HG02588 (cell line): ENCODE results near the gene GALNT17.

ENCODE experiments used
- ATAC-seq: cut with Tn5 transposase; IDR thresholded peaks from one replicate; pipeline ENCODE4 v1.9.1; 2021; ENCODE audit warnings: mild to moderate bottlenecking, moderate library complexity; ENCODE audit not compliant: unreplicated experiment

Gene GALNT17

DNA sequence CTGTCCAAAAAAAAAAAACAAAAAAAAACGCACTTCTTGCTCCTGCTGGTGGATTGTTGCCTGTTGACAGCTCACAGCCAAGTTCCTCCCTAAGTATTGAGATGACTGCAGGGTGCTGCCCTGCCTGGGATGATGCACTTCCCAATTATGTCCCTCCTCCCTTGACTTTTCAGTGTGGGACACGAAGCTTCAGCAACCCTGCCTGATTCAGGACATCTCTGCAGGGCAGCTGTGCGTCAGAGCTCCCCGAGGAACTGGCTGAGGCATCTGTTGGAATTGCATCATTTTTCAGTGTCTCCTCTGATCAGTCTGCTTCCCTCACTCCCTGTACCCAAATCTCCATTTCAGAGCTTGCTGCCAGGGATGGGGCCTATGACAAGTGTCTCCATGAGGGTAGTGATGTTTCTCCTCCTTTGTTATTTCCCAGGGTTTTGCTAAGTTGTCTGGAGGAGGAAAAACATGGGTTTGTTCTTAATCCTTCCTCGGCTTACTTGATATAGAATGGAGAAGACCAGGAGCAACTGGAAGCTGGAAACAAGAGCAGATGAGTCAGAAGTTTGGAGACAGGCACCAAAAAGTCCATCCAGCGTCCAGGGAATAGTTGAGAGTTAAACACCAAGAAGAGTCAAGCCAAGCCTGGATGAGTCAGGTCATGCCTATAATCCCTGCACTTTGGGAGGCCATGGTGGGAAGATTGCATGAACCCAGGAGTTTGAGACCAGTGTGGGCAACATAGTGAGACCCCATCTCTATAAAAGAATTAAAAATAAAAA is 355.1 kb downstream of the GALNT17 start:
- no peak for ATAC-seq

DNA sequence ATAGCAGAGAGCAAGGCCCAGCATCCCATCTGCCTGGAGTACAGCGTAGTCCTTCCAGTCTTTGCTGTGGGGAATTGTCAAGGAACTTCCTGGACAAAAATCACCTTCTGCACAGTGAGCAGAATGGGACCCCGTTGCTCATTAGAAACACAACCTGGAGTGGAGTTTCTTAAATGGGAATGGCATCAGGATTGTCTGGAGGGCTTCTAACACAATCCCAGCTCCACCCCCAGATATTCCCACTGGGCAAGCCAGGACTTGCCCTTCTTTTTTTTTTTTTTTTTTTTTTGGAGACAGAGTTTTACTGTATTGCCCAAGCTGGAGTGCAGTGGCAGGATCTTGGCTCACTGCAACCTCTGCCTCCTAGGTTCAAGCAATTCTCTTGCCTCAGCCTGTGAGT is 356.4 kb downstream of the GALNT17 start:
- ATAC-seq = no peak

DNA sequence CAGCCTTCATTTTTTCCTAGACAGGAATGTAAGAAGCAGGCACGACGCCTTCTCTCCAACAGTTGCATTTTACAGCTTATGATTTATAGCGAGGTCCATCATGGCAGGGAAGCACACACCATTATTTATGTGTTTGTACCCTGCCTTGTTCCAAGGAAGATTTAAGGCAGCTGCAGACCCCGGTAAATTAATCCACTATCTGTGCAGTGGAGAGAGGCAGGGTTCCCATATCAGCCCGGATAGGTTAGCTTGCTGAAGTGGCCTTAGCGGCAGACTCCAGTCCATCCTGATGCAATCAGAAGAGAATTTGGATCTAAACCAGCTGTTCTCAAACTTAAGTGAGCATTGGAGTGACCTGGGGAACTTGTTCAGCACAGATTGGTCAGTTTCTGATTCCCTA is 359.4 kb downstream of the GALNT17 start:
- no peak for ATAC-seq

DNA sequence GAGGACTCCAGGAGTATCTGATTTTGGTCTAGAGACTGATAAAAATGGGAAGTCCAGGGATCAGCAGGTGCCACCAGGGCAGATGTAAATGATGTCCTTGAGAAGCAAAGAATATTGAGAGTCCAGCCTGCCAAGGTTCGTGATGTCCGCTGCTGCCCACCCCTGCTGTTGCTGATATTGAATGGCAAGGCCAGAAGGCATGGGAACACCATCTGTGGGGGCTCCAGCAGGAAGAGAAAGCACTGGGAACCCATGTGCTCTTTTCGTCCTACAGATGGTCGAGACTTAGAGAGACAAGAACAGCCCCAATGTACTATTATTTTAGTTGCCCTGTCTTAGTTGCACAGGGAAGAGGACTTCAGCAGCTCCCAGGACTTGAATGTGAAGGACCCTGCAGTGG is 363.9 kb downstream of the GALNT17 start:
- no peak for ATAC-seq

DNA sequence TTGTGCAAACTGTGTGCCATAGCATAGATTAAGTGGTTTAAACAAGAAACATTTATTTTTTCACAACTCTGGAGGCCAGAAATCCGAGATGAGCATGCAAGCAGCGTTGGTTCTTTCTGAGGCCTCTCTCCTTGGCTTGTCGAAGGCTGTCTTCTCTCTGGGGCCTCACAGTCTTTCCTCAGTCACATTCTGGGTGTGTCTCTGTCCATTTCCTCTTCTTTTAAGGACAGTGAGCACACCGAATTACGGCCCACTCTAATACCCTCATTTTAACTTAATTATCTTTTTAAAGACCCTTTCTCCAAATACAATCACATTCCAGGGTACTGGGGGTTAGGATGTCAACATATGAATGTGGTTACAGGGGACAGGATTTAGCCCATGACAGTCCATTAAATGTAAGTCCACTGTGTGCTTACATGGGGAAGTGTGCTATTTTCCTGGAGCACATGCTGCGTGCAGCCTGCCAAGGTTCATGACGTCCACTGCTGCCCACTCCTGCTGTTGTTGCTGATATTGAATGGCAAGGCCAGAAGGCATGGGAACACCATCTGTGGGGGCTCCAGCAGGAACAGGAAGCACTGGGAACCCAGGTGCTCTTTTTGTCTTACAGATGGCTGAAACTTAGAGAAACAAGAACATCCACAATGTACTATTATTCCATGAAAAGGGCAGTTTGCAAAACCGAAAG is 365.5 kb downstream of the GALNT17 start:
- no peak for ATAC-seq

DNA sequence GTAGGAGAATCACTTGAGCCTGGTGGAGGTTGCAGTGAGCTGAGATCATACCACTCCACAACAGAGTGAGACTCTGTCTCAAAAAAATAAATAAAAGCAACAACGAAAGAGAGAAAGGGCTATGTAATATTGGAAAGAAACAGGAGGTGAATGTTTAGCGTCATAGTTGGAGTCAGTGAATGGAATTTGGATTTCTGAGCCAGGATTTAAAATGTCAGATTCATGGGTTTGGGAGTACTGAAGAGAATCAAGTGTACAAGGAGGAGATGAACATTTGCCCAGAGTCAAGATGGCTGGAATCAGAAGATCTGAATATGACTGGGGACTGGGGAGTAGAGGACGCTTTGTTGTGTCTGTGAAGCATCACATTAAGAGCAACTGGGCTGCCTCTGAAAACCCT is 366.4 kb downstream of the GALNT17 start:
- no peak for ATAC-seq

DNA sequence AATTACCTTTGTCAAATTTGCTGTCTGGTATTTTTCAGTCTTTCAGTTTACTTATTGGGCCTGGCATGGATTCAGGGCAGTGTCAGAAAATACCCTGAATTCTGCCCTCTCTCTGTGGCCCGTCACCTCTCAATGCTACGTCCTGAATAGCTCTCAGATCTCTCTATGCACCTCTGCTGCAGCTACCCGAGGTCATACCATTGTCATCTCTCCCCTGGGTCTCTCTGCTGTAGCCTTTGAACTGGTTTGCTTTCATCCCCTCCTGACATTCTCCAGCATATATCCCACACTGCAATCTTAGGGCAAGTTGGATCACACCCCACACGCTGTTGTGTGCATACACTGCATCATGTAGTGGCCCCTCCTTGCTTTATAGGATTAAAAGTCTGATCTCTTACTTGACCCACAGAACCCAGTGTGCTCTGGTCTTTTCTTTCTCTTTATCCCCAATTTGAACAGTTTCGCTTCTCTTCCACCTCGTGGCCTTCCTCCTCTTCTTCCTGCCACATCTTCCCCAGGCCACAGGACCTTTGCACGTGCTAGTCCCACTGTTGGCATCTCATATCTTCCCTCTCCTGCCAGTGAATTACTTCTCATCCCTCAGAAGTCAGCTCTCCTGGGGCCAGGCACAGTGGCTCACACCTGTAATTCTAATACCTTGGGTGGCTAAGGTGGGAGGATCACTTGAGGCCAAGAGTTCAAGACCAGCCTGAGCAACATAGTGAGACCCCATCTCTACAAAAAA is 372.9 kb downstream of the GALNT17 start:
- ATAC-seq = no peak

DNA sequence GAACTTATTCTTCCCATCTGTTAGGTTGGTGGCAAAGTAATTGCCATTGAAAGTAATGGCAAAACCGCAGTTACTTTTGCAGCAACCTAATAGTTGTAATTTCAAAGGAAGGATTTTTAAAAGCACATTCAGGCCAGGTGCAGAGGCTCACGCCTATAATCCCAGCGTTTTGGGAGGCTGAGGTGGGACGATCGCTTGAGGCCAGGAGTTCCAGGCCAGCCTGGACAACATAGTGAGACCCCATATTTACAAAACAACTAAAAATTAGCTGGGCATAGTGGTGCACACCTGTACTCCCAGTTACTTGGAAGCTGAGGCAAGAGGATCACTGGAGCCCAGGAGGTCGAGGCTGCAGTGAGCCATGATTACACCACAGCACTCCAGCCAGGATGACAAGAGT is 374.9 kb downstream of the GALNT17 start:
- ATAC-seq = no peak

DNA sequence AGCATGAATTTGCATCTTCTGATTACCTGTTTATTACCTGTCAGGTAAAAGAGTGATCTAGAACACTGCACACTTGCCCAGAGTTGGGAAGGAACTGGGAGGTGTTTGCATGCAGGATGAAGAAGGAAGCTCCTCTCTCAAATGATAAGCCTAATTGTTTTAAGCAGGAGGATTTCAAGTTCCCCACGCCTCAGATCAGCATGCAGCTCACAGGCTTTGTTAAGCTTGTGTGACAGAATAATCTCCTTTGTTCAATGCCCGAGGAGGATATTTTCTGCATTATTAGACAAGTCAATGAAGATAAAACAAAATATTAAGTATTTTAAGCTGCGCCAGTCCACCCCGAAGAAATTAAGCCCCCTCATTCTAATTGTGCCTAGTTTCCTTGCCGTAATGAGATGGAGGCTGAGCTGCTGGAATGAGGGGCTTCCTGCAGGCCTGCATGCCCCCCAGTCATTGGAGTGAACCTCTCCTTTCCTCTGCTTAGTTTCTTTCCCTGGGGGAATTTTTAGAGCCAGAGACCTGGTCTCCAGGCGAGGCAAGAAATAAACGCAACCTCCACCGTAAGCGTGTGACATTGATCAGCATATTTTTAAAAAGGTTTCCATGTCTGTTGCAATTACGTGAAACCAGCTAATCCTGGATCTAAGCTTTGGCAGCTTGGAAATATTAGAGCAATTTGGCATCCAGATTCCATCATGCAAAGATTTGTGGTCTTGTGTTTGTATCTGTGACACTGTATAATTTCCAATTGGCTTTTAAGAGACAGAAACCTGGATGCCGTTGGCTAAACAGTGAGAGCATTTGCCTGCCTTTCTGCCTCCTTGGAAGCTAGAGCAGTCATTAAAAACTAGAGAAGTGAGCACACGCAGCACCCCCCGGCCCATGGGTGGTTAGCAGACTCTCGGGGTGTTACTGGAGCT is 376.0 kb downstream of the GALNT17 start:
- ATAC-seq = no peak

DNA sequence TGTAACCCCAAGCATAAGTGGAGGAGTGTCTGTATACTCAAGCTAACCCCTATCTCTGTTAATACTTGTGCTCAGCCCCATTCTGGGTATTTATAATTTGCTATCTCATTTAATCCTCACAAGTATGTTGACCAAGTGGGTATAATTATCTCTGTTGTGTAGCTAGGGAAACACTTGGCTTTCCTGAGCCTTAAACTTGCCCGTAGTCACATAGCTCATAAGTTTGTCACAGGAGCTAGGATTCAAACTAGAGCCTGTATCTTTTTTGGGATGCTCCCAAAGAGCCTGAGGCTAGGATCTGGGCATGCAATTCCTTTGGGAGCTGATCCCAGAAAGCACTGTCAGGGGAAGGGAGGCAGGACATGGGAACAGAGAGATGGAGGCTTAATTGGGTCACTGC is 377.4 kb downstream of the GALNT17 start:
- no peak for ATAC-seq

DNA sequence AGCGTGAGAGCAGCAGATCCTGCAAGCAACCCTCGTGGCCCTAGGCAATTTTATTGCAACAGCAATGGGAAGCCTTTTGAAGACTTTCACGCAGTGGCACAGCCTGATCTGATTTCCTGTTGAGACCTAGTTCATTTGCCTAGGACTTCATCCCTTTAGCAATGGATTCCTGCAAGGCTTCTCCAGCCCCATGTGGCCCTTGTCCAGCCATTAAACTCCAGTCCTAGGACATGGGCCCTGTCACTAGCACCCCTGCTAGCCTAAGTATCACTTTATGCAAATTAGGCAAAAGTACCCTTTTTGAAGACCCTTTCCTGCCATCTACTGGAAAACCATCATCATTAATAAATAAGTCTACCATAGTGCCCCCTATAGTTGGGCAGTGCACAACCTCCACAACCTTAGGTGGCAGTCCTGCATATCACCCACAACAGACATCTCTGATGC is 379.4 kb downstream of the GALNT17 start:
- ATAC-seq = no peak

DNA sequence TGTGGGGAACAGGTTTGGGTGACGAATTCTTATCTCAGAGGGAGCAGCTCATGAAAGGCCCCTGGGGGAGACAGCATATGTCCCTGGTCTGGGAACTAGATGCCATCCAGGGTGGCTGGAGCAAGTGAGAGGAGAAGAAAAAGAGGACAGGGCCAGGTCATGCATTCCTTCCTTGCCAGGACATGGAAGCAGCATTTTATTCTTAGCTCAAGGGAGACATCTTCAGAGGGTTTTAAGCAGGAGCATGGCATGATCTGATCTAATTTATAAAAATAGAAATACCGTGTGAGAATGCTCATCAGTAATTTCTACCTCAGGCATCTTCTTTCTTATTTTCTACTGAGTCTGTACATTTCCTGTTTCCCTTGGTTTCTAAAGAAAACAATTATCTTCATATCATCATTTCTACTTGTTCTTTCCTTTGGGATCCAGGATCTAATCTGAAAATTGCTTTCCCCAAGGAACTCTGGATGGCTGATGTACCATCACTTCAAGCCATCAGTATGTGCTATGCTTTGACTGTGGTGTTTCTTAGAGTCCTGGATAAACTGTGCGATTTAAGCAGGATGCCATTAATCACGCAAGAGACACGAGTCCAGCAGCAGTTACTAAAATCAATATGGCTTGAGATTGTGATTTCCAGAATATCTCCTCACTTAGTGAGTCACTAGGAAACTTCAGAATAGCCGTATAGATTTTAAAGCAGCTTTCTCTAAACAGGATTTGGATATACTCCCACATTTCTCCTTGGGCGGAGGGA is 386.2 kb downstream of the GALNT17 start:
- no peak for ATAC-seq

DNA sequence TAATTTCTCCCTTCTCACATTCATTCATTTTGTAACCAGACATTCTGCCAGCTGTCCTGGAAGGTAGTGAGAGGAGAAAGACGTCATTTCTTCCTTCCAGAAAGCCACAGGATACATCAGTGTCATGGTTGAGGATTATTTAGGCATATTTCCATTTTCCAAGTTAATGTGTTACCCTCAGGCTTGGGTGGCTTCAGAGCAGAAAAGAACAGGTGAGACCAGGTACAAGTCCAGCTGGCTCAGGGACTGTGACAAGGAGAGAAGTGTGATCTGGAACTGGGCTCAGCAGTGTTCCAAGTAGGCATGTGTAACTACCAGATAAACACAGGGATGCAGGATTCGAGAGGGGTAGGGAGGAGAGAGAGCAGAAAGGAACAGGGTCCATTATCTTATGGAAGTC is 386.9 kb downstream of the GALNT17 start:
- ATAC-seq = no peak

DNA sequence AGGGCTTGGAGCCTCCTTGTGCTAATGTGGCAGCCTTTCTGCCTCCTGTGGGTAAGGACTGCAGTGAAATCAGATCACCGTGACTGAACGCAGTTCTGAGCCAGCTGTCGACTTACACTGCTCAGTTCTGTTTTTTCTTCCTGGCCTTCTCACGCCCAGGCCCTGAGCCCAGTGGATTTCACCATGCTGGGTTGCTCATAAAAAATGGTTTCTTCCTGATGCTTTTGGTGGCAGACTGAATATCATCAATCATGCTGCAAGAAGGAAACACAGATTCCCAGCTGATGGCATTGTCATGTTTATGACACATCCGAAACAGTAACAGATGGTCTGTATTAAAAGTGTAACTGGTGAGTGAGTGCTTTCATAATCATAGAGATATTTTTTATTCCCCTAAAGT is 389.6 kb downstream of the GALNT17 start:
- no peak for ATAC-seq

DNA sequence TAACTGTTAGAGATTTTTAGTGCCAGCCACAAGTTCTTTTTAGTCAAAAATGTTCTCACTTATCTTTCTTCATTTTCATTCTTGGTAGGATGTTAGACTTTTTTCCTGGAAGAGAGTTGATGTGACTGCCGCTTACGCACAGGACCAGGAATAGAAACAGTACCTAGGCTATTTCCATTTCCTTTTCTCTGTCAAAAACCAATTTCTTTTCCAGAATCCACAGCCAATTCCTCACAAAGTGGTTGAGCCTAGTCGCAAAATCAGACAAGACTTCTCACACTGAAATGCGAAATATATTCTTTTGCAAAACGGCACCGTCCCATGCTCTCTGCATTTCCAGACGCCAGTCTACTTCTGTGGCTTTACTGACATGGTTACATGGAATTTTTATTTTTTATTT is 394.2 kb downstream of the GALNT17 start:
- ATAC-seq = no peak

DNA sequence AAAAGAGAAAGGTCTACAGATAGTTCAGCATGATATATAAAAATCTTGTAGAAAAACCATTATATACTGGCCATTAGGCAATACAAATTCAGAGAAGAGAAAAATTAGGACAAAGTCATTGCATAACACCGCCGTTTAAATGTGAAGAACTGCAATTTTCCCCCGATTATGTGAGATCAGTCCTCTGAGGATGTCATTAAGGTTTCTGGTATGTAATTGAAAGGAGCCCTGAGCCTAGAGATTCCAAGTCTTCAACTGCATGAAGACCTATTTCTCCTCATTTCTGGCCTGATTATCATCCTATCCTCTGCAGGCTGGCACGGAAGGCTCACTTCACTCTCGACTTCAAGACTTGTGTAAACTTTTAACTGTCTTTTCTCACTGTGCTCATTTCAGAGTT is 395.3 kb downstream of the GALNT17 start:
- ATAC-seq = no peak

DNA sequence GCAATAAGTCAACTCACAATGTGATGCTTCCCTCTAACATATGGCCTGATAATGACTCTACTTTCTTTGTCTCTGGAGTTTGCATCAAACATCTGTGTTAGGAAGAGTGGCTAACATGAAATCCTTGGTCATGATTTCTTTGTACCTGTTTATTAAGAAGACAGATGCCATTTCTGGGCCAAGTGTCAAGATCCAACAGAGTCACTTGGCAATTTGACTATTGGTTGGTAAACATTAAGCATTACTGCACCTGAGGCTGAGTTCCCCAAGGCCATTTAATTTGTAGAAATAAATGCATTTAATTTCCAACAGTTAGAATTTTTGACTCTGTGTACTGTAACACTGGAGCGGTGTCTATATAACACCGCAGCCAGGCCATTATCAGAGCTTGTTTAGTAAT is 403.7 kb downstream of the GALNT17 start:
- ATAC-seq = no peak

DNA sequence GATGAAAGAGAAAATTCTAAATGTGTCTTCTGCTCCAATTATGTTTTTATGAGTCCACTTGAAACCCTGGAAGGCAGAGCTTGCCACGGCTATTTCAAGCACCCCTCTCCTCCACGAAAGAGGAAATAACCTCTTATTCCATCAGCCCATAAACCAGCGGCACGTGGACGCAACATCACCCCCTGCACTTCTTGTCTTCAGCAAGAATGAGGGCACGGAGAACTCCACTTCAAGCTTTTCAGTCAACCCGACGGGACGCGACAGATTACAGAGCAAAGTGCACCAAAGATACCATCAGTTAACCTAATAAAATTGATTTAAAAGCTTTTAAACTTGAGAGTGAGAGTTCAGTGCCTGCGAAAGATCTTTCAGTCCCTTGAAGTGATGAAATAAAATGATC is 406.3 kb downstream of the GALNT17 start:
- ATAC-seq = no peak

DNA sequence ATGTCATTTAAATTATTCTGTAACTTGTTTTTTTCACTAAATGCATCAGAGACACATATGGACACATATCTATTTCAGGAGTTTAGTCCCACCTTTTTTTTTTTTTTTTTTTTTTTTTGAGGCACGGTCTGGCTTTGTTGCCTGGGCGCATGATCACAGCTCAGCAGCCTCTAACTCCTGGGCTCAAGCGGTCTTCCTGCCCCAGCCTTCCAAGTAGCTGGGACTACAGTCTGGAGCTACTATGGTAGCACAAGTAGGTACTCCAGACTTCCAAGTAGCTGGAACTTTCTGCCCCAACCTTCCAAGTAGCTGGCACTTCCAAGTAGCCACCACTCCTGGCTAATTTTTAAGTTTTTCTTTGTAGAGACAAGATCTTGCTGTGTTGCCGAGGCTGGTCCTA is 407.7 kb downstream of the GALNT17 start:
- no peak for ATAC-seq

DNA sequence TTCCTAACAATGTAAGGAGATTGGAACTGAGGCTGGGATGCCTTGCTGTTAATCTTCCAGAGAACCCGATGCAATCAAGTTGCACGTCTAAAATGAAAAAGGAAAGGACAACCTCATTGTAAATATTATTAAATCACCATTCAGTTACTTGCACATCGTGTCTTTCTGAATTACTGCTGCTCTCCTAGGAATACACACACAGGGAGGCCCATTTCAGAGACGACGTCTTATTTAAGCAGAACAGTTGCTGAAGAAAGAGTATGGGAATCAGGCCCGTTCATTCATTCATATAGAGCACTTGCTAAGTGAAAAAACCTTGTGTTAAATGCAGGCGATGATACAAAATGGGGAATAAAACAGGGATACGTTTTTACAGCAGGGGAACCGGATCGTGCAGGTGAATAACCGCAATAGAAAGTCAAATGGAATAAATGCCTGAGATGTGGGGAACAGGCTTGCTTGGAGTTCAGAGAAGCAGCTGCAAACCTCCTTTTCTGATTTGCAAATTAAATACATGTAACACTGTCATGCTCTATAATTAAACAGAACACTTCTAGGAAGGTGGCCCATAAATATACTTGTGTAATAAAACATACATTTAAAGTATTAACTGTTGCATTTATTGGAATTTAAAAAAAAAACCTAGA is 409.9 kb downstream of the GALNT17 start:
- no peak for ATAC-seq
